PFSK-1 (cell line): Measurements from ENCODE around the gene RGS19.

Source experiments
- FOXP2 ChIP-seq: optimal IDR thresholded peaks from 2 replicates; pipeline ENCODE3; 2011; ENCODE audit warnings: borderline replicate concordance, control low read depth, inconsistent platforms; ENCODE audit not compliant: insufficient read depth; ENCODE audit errors: extremely low read length, extremely low read depth
- POLR2AphosphoS5 ChIP-seq: IDR thresholded peaks from 2 replicates; pipeline ENCODE4 v1.6.1; 2012; ENCODE audit warnings: low read depth, mild to moderate bottlenecking, control low read depth, low read length, moderate library complexity
- REST ChIP-seq, 2 experiments: IDR thresholded peaks; 2 replicates each; pipeline versions ENCODE4 v1.6.1 to v1.8.0; 2011 to 2012; ENCODE audit warnings: low read depth in 2 of 2, low read length in 2 of 2, control low read depth in 1 of 2, inconsistent platforms in 1 of 2, mild to moderate bottlenecking in 1 of 2, moderate library complexity in 1 of 2; ENCODE audit not compliant: insufficient read depth in 1 of 2
- SIN3A ChIP-seq: IDR thresholded peaks from 2 replicates; pipeline ENCODE4 v1.6.1; 2012; ENCODE audit warnings: mild to moderate bottlenecking, low read length, moderate library complexity, borderline replicate concordance; ENCODE audit not compliant: insufficient read depth
- TAF1 ChIP-seq: IDR thresholded peaks from 2 replicates; pipeline ENCODE4 v1.6.1; 2012; ENCODE audit warnings: low read length, control low read depth, borderline replicate concordance; ENCODE audit not compliant: insufficient read depth

The RGS19 gene

DNA sequence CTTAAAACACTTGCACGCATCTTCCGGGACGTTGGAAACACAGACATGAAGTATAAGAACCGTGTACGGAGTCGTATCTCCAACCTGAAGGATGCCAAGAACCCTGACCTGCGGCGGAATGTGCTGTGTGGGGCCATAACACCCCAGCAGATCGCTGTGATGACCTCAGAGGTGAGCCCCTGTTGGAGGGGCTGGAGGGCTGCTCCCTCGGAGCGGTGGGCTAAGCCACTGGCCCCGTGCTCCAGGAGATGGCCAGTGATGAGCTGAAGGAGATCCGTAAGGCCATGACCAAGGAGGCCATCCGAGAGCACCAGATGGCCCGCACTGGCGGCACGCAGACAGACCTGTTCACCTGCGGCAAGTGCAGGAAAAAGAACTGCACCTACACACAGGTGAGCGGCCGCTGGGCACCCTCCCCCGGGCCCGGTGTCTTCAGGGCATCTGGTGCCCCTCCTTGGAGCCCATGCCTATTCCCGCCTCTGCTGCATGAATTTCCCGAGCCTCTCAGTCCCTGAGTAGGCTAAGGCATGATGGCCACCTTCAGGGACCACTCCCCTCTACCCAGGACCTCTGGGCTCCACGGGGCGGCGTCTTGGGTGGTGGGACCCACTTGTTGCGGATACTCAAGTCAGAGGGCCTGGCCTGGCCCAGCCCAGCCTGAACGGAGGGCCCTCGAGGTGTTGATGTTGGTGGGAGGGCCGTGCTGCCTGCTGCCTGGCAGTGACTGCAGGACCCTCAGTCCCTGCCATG, 8.9 kb downstream of the RGS19 start:
- TF ChIP-seq TAF1 (no peak), REST (IDR thresholded peaks at IDR 0.05; ENCODE audit: insufficient read depth in 1 of 2, low read depth in 2 of 2, low read length in 2 of 2) (no peak), POLR2AphosphoS5 (no peak), FOXP2 (no peak), SIN3A (no peak)

DNA sequence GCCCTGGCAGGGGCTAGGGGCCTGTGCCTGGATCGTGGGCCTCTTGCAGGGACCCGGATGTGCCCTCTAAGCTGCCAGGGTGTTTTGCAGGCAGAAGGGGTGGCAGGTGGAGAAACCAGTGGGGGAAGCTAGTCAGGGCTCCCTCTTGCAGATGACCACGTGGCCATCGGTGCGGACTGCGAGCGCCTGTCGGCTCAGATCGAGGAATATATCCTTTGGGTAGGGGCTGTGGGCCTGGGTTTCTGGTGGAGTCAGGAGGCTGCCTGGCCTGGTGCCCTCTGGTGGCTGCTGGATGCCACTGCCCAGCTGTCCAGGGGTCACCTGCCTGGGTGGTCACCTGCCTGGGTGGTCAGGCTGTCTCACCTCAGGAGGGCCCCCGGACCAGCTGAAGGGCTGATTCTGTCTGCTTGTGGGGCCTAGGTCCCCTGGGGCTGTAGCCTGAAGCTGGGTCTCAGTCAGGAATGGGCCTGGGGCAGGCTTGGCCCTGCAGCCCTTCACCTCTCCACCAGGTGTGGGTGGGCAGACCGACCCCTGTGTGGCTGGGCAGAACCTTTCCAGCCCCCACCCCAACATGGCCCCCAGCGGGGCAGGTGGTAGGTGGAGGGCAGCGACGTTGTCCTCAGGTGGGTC, 9.6 kb downstream of the RGS19 start:
- TF ChIP-seq POLR2AphosphoS5, result no peak
- no peak for TF ChIP-seq FOXP2
- TF ChIP-seq REST (IDR thresholded peaks at IDR 0.05; ENCODE audit: insufficient read depth in 1 of 2, low read depth in 2 of 2, low read length in 2 of 2), result no peak
- no peak for TF ChIP-seq TAF1
- no peak for TF ChIP-seq SIN3A

- TF ChIP-seq FOXP2, result no peak
- no peak for TF ChIP-seq SIN3A
- no peak for TF ChIP-seq REST (IDR thresholded peaks at IDR 0.05; ENCODE audit: insufficient read depth in 1 of 2, low read depth in 2 of 2, low read length in 2 of 2)
- TF ChIP-seq POLR2AphosphoS5, result no peak
These were observed 10.1 kb downstream of the RGS19 start for GRCh38 chr20:64069209-64069613.

GRCh38 chr20:64068386-64069208, 10.7 kb downstream of the RGS19 start:
- TF ChIP-seq TAF1, result no peak
- no peak for TF ChIP-seq SIN3A
- no peak for TF ChIP-seq FOXP2
- no peak for TF ChIP-seq POLR2AphosphoS5
- no peak for TF ChIP-seq REST (IDR thresholded peaks at IDR 0.05; ENCODE audit: insufficient read depth in 1 of 2, low read depth in 2 of 2, low read length in 2 of 2)
